ENCODE measurements around the gene LITAF.

LITAF gene

DNA sequence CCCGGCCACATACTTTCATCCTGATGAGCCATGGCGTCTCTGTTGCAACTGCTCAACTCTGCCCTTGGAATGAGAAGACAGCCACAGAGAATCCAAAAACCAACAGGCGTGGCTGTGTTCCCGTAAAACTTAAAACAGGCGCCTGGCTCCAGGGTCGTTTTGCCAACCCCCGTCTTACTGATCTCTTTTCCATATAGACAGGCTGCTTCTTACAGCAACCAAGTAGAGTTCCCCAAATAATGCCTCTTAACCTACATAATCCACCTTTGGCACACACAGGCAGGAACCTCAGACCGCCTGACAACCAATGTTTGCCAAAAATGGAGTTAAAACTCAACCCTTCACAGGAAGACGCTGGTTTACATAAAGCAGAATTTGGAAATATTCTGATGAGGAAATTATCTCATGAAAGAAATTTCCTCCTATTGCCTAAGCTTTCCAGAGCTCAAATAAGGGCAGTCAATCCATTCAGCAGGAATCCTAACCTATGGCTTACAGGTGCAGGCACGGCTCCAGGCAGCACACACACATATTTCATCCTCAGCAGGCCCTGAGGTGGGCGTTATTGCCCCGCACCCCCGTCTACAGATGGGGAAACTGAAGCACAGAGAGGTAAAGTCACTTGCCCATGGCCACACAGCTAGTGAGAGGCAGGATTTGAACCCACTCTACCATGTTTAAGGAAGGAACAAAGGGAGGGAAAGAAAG, 35.8 kb downstream of the LITAF start:
- no peak for DNase-seq (ENCODE audit: low spot score)

- DNase-seq (ENCODE audit: low spot score), result no peak
Measured at GRCh38 chr16:11547118-11547916, 39.4 kb downstream of the LITAF start.

DNA sequence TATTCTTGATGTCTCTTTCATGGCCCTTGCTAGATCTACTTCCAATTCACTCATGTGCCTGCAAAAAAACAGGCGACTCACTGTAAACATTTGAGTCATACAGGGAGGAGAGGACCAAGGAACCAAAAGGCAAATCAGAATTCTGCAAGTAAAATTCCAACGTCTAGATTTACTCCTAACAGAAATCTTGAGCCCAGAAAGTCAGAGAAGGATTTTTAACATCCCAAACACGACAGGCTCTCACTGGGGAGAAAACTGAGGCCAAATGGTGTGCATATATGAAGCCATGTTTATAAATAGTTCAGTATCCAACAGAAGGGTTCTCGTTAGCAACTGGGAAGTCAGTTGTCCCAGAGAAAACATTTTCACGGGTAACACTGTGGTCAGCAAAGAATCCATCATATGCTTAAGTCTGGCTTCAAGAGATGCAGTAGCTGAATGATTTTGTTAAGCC, 40.1 kb downstream of the LITAF start:
- no peak for DNase-seq (ENCODE audit: low spot score)

DNA sequence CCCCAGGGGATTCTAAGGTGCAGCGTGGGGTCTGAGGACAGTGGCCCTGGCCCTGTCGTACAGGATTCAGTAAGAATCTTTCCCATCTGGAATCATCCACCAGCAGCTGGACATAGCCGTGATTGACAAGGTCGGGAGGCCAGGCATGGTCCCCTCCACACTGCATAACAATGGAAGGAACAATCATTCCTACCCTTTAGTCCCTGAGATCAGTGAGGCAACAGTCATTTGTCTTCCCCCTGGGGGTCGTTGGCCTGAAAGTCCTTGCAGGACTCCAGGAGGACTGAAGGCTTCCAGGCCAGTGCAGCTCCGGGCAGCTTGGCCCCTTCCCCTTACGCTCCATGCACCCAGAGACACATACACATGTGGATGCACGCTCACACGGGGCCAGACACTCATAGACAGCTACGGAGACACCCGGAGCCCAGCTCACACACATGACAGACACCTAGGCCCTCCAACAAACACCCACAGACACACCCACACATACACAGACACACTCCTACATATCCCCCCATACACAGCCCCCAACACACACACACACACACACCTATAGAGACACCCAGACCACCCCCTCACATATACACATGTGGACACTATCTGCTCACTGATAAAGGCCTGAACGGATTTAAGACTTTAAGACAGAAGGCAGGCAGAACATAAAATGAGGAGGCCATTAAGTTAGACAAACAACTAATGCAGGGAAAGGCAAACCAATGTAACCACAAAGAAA, 42.9 kb downstream of the LITAF start:
- no peak for DNase-seq (ENCODE audit: low spot score)

GRCh38 chr16:11542069-11542744, 44.5 kb downstream of the LITAF start:
- no peak for DNase-seq (ENCODE audit: low spot score)

DNA sequence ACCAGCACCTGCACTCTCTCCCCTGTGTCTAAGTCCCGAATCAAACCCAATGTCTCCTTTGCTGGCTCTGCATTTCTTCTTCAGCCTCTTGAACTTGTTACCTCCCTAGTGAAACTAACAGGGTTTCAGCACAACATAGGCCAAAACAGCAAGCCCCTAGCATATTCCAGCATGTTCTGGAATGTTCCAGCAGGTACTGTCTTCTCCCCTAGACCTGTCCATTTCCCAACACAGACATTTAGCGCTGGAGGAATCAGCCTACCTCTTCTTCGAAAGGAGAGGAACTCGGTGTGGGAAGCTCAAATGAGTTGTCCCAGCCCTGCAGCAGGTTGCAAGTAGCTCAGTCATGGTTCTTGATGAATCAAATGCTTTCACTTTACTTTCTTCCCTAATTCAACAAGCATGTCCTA, 47.1 kb downstream of the LITAF start:
- DNase-seq (ENCODE audit: low spot score), result no peak

DNA sequence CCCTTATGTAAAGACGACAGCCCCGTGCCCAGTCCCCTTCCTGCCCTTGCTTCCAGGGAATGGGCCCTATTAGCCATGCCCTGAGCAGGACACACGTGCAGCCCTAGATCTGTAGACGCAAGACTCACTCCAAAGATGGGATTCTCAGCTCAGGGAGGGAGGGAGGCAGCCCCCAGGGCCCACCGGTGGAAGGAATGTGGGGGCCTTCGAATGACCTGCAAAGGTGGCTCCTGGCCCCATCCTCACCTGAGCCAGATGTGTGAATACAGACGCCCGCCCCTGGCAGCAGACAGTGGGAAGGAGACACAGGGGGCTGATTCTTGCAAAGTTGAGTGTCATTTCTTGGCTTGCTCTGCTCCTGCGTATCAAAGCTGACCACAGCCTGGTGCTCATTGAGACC, 47.8 kb downstream of the LITAF start:
- no peak for DNase-seq (ENCODE audit: low spot score)

DNA sequence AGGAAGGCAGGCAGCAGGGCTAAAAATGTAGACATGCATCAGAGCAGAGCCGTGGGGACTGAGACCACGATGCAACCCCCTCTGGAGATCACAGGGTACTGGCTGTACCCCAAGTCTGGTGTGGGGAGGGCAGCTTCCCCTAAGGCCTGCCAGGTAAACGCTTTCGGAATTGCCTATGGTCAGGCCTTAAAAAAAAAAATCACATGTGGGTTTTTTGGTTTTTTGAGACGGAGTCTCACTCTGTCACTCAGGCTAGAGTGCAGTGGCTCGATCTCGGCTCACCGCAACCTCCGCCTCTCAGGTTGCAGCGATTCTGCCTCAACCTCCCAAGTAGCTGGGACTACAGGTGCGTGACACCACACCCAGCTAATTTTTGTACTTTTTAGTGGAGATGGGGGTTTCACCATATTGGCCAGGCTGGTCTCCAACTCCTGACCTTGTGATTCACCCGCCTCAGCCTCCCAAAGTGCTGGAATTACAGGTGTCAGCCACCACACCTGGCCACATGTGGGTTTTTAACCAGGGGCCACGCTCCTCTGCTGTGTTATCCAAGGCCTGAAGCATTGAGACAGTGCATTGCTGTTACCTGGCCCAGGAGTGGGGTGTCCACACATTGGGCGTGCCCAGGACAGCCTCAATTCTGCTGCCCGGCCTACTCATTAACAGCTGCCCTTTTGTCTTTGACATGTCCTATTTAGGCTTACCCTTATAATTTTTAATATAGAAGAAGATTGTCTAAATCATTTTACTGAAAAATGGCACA, 50.4 kb downstream of the LITAF start:
- no peak for DNase-seq (ENCODE audit: low spot score)

DNA sequence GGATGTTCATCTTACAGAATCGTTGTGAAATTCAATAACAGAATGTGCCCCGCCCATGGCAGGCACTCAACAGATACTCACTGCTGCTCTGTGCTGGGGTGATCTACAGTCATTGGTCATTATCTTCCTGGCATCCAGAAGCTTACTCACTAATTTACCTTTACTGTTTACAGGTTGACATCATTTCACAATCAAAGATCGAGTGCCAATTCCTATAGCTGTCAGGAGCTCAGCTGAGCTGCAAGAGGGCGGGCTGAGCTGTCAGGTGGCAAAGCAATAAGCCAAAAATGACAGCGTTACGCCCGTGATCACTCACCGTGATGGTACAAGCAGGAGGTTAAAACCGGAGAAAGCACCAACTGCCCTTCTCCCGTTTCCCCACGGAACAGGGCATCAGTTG, 51.2 kb downstream of the LITAF start:
- DNase-seq (ENCODE audit: low spot score), result peak; percentile 3

GRCh38 chr16:11534262-11534661, 52.5 kb downstream of the LITAF start:
- no peak for DNase-seq (ENCODE audit: low spot score)

DNA sequence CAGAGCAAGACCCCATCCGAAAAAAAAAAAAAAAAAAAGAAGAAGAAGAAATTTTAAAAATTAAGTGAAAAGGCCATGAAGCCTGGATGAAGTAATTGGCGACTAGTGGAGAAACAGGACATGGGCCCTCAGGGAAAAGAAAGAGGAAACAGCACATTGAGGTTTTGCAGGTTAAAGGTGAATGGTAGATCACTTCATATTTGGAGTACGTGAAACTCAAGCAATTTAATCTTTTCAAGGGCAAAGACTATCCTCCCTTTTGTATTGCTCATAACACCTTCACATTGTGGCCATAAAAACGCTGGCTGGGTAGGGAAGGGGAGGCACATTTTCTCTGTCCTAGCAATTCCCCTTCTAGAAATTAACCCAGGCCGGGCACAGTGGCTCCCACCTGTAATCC, 53.1 kb downstream of the LITAF start:
- no peak for DNase-seq (ENCODE audit: low spot score)

DNA sequence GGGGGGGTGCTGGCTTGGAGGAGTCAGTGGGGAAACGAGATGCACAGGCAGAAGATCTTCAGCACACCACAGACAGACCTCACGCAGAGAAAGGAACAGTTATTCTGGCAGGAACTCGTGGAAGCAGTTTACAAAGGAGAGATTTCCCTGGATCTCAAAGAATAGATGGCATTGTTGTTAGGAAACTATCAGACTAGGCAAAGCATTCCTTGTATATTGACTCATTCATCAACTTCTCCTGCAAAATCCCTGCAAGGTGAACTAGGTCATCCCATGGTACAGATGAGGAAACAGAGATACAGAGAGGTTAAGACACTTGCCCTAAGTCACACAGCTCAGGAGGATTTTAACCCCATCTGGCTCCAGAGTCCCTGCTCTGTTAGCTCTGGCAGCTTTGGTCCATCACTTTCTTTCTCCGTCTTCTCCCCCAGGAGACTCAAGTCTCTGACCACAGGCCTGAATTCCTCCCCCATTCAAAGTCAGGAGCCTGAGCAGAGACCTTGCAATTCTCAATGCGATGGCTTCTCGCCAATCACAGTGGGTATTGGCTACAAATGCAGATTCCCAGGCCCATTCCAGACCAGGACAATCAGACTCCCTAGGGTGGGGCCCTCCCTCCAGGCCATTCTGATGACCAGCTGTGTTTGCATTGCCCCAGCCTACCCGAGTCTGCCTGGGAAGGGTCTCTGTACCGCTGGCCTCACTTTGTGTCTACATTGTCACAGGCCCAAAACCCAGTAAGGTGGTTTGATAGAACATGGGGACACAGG, 56.4 kb downstream of the LITAF start:
- no peak for DNase-seq (ENCODE audit: low spot score)

DNA sequence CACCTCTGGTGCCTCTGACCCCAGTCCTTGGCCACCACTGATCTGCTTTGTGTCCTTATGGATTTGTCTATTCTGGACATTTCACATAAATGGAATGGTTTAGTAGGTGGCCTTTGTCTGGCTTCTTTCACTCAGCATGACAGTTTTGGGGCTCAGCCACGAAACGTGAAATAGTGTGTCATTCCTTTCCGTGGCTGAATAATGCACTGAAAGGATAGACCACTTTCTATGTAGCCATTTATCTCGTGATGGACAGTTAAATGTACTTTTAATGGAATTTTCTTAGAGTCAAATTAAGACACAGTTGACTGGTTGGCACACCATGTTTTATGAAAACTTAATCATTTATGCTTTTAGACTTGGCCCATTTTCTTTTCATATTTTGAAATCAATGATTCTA, 57.4 kb downstream of the LITAF start:
- no peak for DNase-seq (ENCODE audit: low spot score)

GRCh38 chr16:11528053-11528452, 58.7 kb downstream of the LITAF start:
- no peak for DNase-seq (ENCODE audit: low spot score)

DNA sequence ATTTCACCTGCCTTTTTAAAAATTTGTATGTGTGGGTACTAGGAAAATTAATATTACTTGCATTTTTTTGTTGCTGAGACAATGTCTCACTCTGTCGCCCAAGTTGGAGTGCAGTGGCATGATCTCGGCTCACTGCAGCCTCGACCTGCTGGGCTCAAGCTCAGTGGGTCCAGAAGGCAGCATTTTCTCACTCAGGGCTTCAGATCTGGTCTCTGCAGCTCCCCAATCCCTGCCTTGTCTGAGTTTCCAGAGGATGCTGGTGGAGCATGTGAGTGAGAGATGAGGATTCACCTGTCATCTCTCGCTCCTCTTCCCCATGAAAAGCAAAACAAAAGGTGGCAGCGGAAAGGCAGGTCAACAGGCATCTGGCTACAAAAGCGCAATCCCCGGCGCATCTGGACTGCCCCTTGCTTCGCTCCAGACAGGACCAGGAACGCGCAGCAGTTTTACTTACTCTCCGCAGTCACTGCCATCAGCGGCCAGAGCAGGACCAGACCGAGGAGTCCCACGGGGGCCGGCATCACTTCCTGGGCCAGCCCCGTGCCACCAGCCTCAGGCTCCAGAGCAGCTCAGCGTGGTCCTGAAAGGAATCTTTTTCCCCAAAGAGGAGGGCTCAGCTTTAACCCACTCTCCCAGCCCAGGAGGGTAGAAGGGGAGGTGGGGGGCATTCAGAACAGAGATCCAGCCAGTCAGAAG, 59.9 kb downstream of the LITAF start:
- no peak for DNase-seq (ENCODE audit: low spot score)

DNA sequence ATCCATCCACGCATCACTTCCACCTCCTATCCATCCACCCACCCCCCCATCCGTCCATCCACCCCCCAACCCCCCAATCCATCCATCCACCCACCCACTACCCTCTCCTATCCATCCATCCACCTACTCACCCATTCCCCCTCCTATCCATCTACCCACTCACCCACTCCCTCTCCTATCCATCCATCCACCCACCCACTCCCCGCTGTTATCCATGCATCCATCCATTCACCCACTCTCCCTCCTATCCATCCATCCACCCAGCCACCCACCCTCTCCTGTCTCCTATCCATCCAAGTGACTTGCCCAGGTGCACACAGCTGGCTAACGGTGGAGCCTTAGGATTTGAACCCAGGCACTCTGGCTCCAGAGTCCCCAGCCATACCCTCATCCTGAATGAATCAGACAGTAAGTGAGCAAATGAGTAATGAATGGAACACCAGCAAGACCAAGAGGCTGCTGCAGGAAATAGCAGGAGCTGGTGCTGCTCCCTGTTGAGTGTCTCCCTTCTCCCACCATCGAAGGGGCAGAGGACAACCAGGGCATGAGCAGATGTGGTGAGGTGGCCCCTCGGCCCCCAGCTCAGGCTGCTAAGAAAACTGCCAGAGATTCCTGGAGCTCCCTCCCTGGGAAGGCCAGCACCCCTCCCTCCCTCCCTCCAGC, 62.5 kb downstream of the LITAF start:
- DNase-seq (ENCODE audit: low spot score), result no peak

DNA sequence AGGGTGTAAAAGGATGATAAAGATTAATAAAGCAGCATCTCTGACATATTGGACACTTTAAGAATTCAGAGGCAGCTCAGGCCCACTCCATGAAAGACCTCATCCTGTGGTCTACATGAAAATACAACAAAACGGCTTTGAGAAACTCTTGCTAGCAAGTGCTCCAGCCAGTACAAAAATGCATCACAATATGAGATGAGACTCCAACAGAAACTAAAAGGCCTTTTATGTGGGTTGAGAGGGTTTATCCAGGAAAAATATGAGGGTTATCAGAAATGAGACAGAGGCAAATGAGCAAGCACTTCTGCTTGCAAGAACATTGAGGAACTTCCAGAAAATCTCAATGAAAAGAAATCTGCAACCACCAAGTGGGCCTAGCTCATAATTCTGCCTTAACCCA, 65.7 kb downstream of the LITAF start:
- no peak for DNase-seq (ENCODE audit: low spot score)

- no peak for DNase-seq (ENCODE audit: low spot score)
Measured at GRCh38 chr16:11520442-11520841, 66.3 kb downstream of the LITAF start.

DNA sequence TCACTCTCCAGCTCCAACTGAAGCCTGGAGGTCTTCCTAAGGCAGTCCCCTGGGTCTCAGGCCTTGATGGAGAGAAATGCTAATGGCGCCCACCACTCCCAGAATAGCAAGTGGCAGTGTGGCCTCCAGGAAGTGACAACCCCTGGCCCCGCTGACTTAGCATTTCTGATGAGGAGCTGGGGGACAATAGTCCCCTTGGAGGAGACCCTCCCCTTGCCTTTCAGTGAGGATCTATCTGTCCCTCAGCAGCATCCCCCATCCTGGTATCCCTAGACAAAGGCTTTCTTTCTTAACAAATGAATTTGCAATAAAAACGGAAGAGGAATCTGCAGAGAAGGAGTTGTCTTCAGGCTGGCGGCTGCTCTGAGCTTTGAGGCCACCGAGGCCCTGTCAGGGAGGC, 68.8 kb downstream of the LITAF start:
- no peak for DNase-seq (ENCODE audit: low spot score)

Data from LoVo (cell line).